ENCODE measurements around the gene MSMP.

Gene MSMP, protein sequence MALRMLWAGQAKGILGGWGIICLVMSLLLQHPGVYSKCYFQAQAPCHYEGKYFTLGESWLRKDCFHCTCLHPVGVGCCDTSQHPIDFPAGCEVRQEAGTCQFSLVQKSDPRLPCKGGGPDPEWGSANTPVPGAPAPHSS

GRCh38 chr9:35754264-35754663 is at the start of gene MSMP:
Gene MSMP, minus strand, starts transcription at chr9:35754276. Its CDS starts 147 bp downstream, at chr9:35754129.
- no peak for DNase-seq

GRCh38 chr9:35801328-35802128 is 47.5 kb upstream of the MSMP start:
- no peak for DNase-seq

GRCh38 chr9:35800530-35800929 is 46.5 kb upstream of the MSMP start:
- no peak for DNase-seq

GRCh38 chr9:35798658-35799374 is 44.7 kb upstream of the MSMP start:
- DNase-seq = peak; percentile 55

- no peak for DNase-seq
Measured at GRCh38 chr9:35797311-35798109, 43.4 kb upstream of the MSMP start.

GRCh38 chr9:35795695-35796094 is 41.6 kb upstream of the MSMP start:
- no peak for DNase-seq

GRCh38 chr9:35793461-35793860 is 39.4 kb upstream of the MSMP start:
- no peak for DNase-seq

- no peak for DNase-seq
Measured at GRCh38 chr9:35792826-35793225, 38.8 kb upstream of the MSMP start.

GRCh38 chr9:35792024-35792813 is 38.1 kb upstream of the MSMP start:
- no peak for DNase-seq

- no peak for DNase-seq
Measured at GRCh38 chr9:35791297-35791921, 37.3 kb upstream of the MSMP start, which contains the start of gene NPR2. Gene NPR2, plus strand, starts transcription at chr9:35791591. Its CDS starts 818 bp downstream, at chr9:35792409.

- peak; percentile 53 for DNase-seq
Measured at GRCh38 chr9:35790385-35791296, 36.6 kb upstream of the MSMP start.

DNA sequence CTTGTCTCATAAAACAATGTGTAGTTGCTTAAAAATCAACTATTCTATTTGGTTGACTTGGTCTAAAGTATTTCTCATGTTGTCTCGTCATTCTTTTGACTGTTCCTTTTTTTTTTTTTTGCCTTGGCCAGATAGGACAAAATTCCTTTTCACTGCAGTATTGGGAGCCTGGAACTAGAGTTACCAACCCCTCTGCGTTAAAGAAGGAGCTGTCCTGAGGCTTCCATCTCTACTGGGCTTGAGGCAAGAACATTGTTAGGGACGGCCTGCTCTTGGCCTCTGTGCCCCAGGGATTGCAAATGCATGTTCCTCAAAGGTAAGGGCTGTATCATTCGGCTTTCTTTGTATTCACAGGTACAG is 35.9 kb upstream of the MSMP start:
- DNase-seq = no peak

- no peak for DNase-seq
Measured at GRCh38 chr9:35789541-35789940, 35.5 kb upstream of the MSMP start.

GRCh38 chr9:35783418-35783817 is 29.3 kb upstream of the MSMP start:
- no peak for DNase-seq

DNA sequence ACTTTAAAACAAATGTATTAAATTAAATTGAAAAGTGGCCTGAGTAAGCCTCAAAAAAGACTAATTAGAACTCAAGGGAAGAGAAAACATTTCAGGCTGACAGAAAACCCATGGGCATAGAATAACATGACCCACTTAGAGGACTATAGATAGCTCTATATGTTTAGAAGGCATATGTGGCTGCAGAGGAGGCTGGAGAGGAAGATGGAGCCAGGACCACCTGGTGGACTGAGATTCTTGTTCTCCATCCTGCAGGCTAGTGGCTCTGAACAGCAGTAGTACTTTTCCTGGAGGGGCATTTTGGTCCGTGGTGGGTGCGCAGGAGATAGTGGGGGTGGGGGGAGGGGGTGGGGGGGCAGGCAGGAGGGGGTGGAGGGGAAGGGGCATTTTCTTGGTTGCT is 27.0 kb upstream of the MSMP start:
- no peak for DNase-seq

DNA sequence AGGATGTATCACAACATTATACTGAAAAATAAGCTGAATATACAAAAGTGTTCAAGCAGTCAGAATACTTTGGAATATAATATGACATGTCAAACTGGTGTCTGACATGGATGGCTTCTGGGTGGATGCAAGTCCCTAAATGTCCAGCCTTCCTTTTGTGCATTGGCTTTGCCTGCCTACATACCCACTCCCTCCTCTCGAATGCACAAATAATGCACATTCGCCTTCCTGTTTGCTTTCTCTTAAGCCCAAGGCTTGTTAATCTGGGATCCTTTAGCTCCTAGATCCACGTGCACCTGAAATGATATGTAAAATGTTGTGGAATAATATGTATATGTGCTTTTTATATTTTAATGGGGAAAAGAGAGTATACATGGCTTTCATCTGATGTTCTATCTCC is 24.4 kb upstream of the MSMP start:
- no peak for DNase-seq

DNA sequence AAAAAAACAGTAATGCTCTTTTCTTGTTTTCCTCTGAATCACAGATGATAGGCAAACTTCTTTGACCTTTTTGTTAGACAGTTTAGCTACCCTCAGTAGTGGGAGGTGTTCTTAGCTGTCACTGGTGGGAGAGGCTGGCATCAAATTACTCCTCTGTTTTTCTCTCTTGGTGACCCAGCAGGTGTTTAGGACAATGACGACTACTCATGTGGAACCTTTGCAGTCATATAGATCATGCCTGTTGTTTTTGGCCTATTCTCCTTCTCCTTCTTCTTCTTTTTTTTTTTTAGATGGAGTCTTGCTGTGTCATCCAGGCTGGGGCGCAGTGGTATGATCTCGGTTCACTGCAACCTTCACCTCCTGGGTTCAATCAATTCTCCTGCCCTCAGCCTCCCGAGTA is 21.9 kb upstream of the MSMP start:
- no peak for DNase-seq

DNA sequence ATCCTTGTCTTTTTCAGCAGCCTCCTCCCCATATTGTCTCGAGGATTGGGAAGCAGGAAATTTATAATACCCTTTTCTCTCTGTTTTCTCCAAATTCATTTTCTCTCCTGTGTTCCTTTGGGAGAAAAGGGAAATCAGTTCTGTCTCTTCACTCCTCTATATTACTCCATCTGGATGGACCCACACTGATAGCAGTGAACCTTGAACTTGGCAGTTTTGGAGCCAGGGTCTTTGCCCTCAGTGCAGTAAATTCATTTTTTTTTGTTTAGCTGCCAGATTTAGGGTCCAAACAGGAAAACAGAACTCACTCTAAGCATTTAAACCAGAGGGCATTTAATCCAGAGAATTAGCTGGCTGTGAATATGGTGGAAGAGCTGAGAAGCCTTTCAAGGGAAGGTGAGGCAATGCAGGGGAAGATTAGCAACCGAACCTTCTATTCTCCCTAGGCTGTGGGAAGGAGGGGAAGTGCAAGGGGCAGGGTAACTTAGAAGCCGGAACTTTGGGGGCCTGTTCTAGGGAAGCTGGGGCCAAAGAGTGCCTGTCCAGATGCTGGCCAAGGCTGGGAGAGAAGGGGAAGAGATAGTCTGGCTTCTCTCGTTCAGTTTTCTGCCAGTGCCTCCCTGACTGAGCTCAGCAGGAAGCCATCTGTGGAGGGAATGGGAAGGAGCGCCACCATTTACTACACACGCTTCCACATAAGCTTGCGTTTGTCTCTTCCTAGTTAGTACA is 21.0 kb upstream of the MSMP start:
- no peak for DNase-seq

- no peak for DNase-seq
Measured at GRCh38 chr9:35771943-35772342, 17.9 kb upstream of the MSMP start.

GRCh38 chr9:35771534-35771933 is 17.5 kb upstream of the MSMP start:
- no peak for DNase-seq
